Measurements from ENCODE around the gene USP47. TPM values are rescaled to one million over a fixed set of nuclear protein-coding genes. Genes with fewer than 3 reads are reported as not detected.
A peak's percentile ranks its signal among the peaks of the same experiment; 100 is the strongest.

Gene USP47
- total and polyA plus RNA-seq, 2 of the 8 experiments (the other 6 are each of a cell fraction or from before 2014, with no cell fraction given): 4.2 to 21.3 TPM

DNA sequence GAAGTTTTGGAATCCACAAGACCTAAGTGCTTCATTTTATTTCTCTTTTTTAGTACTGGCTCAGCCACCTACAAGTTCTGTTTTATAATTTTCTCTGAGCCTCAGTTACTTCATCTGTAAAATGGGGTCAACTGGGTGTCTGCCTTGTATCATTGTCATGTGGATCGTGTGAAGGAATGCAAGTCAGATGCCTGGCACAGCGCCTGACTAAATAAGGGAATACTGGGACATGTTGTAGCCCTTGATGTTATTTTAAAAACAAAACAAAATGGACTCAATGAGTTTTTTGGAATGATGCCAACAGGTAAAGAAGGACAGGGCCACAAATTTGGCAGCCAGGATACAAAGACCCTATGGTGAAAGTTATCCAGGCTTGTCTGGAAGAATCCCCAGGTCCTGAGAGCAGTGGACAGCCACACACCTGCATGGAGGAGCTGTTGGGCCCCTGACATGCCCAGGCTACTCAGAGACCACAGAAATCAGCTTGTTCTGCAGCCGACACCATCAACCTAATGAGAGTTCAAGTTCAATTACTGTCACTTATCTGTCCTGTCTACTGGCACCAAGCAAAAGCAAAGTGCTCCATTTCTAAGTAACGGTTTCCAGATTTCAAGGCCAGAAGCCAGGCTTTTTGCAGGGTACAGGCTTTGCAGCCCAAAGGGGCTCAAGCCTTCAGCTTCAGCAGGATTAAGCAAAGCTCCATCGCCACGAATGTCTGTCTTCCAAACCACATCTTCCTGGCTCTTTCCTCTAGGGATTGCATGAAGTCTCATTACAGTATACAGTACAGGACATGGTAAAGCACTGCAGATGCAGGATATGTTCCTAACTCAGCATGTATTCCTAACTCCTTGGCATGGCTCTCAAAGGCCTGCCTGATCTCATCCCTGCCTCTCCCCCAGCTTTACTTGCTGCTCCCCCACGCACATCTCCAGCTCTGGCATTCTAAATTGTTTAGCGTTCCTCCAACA is 148.3 kb downstream of the USP47 start:
- no peak overlapping the region for H3K27ac ChIP-seq (ENCODE audit: low read depth, low read length)
- no peaks in the 10 kb centered on the region for H4K20me1 ChIP-seq (replicated peaks in 1 of 2; ENCODE audit: control insufficient read depth in 1 of 2, insufficient read depth in 2 of 2, low read length in 2 of 2)
- no peak overlapping the region for H3K23ac ChIP-seq (ENCODE audit: insufficient read length)
- no peak overlapping the region for H3K4me3 ChIP-seq (ENCODE audit: extremely low read depth in 1 of 4, insufficient read depth in 2 of 4, low read depth in 3 of 4, low read length in 4 of 4)
- H2AFZ ChIP-seq (ENCODE audit: low read length): no peak overlapping the region
- WGBS, 2 experiments (ENCODE audit: extremely low coverage in 1 of 2, insufficient coverage in 1 of 2, insufficient read length in 1 of 2, insufficient replicate concordance in 2 of 2, low coverage in 1 of 2, low lambda C conversion rate in 2 of 2, missing lambda C conversion rate in 1 of 2): 88% methylated on average over 8 of the region's 8 CpGs; no CpG with 5 or more reads in 1 of the 2 experiments
- peaks cover 0 to 7% (median under 1%) of the 10 kb centered on the region in 4 experiments; a peak in 3 of 7 replicates for H3K4me1 ChIP-seq (replicated peaks in 1 of 4; ENCODE audit: control insufficient read depth in 3 of 4, insufficient read depth in 4 of 4, low read length in 3 of 4)
- H3K4me2 ChIP-seq (ENCODE audit: insufficient read depth in 1 of 2, low read depth in 2 of 2, low read length in 2 of 2): no peak overlapping the region
- FAIRE-seq (no peak), DNase-seq (ENCODE audit: low read depth in 1 of 2, low spot score in 2 of 2) (no peak)
- H3K79me2 ChIP-seq (ENCODE audit: control insufficient read depth in 1 of 2, insufficient read depth in 2 of 2, low read length in 2 of 2): no peaks in the 10 kb centered on the region
- H3K56ac ChIP-seq (replicated peaks; ENCODE audit: insufficient read length, low read depth, low read length): no peak overlapping the region
- H3K18ac ChIP-seq (ENCODE audit: extremely low read depth, low read length): no peak overlapping the region
- TF ChIP-seq TEAD4 (IDR thresholded peaks at IDR 0.05; ENCODE audit: low read depth, low read length) (no peak), KDM1A (IDR thresholded peaks at IDR 0.05; ENCODE audit: borderline replicate concordance, low read length) (peak; percentile 69), SIN3A (conservative IDR thresholded peaks at IDR 0.05 in 1 of 2, IDR thresholded peaks at IDR 0.05 in 1 of 2; ENCODE audit: low read depth in 1 of 2, low read length in 2 of 2) (no peak), SIX5 (IDR thresholded peaks at IDR 0.05; ENCODE audit: low read depth, low read length) (no peak)
- ChIA-PET POLR2A (ENCODE audit: partially characterized antibody) (interaction anchor here (1.3 to 2.3 kb wide), 2 partner anchors 11 to 17 kb away, joined by 3 to 10 read pairs; partner anchors contain the start of gene DKK3), CTCF (ENCODE audit: partially characterized antibody) (interaction anchor here (0.7 to 1.6 kb wide), 9 partner anchors 11 to 298 kb away, joined by 3 to 7 read pairs (median 3); no protein-coding TSS in a partner anchor)
- H4K91ac ChIP-seq (replicated peaks; ENCODE audit: insufficient read length, low read length): no peak overlapping the region
- H2BK120ac ChIP-seq (replicated peaks; ENCODE audit: low read depth, low read length): no peak overlapping the region
- no peak overlapping the region for H3K9ac ChIP-seq (replicated peaks in 1 of 4; ENCODE audit: extremely low read depth in 1 of 4, low read depth in 3 of 4, low read length in 3 of 4)
- H2BK12ac ChIP-seq (ENCODE audit: low read depth, low read length): no peak overlapping the region
- H2AK5ac ChIP-seq (ENCODE audit: low read depth, low read length): no peak overlapping the region
- no peak overlapping the region for H3K14ac ChIP-seq (ENCODE audit: insufficient read length)
- H2BK15ac ChIP-seq (ENCODE audit: low read length): no peak overlapping the region
- H2BK20ac ChIP-seq (ENCODE audit: low read length): no peak overlapping the region
- no peaks in the 10 kb centered on the region for H3K9me3 ChIP-seq (ENCODE audit: insufficient read depth in 2 of 2, low read depth in 1 of 2, low read length in 1 of 2)
- H3K4ac ChIP-seq (replicated peaks; ENCODE audit: insufficient read length, low read depth, low read length): no peak overlapping the region
- H2BK5ac ChIP-seq (ENCODE audit: low read depth, low read length): no peak overlapping the region
- H3K27me3 ChIP-seq (replicated peaks in 1 of 4; ENCODE audit: control insufficient read depth in 3 of 4, extremely low read depth in 1 of 4, insufficient read depth in 3 of 4, low read length in 3 of 4): no peaks in the 10 kb centered on the region
- H4K8ac ChIP-seq (ENCODE audit: extremely low read depth, insufficient read depth, low read length): no peak overlapping the region; the same call in 1 of the 2 replicates
- H3K36me3 ChIP-seq (ENCODE audit: control insufficient read depth in 2 of 4, insufficient read depth in 4 of 4, low read length in 3 of 4): no peaks in the 10 kb centered on the region; a peak in 1 of 8 replicates
- H4K5ac ChIP-seq (ENCODE audit: insufficient read length, low read depth, low read length): no peak overlapping the region
- H3K79me1 ChIP-seq (ENCODE audit: low read depth, low read length): no peaks in the 10 kb centered on the region
- H3K23me2 ChIP-seq (ENCODE audit: low read depth, low read length): no peaks in the 10 kb centered on the region
